Islet precursor cell (in vitro differentiated cells): ENCODE data around the gene GABRG3.
A peak's percentile ranks its signal among the peaks of the same experiment; 100 is the strongest.
"Not testable (repeated sequence)": the region's sequence is repeated elsewhere in the genome, so short reads cannot be mapped to it uniquely, and the experiment has no call there.

ENCODE experiments used
- DNase-seq: peaks from one replicate; pipeline ENCODE4 v3.0.0-alpha.2; 2018

Gene GABRG3

GRCh38 chr15:27191515-27191914 lies 220.5 kb downstream of the GABRG3 start:
- not testable (repeated sequence) for DNase-seq

DNA sequence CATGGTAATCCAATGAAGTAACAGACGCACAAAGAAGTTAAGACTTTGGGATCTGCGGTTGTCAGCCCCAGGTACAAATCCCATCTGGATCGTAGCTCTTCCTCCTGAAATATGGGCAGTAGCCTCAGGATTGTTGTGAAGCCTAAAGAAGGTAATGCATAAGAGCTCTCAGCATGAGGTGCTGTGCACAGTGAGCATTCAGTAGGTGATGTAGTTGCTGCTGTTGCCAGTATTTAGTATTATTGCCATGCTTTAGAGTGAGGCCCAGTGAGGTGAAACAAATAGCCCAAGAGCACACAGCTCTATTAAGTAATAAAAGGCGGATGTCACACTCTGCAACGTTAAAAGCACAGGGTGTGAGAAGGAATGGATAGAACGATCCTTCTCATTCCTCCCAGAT lies 225.7 kb downstream of the GABRG3 start:
- no peak for DNase-seq

GRCh38 chr15:27201425-27201824 lies 230.4 kb downstream of the GABRG3 start:
- DNase-seq = no peak

- no peak for DNase-seq
Observed at GRCh38 chr15:27210176-27210575, 239.2 kb downstream of the GABRG3 start.

- DNase-seq = no peak
Observed at GRCh38 chr15:27214032-27214431, 243.1 kb downstream of the GABRG3 start.

GRCh38 chr15:27214961-27215360 lies 244.0 kb downstream of the GABRG3 start:
- DNase-seq = no peak

DNA sequence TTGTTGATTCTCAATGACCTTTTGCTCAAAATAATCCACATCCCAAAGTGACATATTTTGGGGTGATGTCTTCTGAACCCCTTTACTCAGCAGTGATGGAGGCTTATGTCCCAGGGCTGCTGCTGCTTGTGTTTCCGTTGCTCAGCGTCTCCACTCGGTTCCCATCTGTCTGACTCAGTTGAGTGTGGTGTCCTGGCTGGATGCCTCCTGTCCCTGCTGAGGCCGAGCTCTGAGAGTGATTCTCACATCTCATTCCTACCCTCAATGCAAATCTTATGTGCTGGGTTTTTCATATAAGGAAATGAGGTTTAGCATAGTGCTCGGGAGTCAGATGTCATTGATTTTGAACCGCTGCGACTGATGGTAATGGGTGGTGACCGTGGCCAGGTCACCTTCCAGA lies 247.4 kb downstream of the GABRG3 start:
- DNase-seq = no peak

GRCh38 chr15:27219636-27220035 lies 248.7 kb downstream of the GABRG3 start:
- no peak for DNase-seq

DNA sequence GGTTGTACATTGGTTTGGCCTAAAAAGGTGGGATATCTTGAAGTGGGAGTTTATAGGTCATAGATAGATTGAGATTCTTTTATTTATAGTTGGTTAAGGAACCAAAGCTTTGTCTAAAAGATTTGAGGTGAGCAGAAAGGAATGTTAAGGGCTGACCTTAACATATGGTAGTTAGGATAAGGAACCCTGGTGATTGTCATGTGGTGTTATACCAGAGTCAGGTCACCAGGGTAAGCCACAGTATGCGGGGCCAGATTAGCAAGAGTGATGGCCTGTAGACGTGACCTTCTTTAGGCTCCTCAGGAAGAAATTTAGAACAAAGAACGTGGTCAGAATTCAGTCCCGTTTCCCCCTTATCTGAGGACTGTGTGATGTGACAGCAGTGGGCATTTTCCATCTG lies 249.2 kb downstream of the GABRG3 start:
- no peak for DNase-seq

DNA sequence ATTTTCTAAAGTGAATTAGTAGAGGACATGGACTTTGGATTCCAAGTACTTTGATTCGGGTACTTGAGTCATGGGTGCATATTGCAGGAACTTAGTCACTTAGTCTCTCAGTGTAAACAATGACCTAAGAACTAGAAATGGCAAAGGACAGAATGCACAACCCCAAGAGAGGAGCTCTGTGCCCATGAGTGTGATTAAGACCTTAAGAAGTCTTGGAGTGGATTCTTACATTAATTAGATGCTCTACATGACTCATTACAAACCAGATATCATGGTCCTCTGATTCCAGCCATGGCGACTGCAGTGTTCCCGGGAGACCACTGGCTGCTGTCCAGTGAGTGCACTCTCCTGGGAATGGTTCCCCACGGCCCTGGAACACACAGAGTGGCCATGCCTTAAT lies 251.5 kb downstream of the GABRG3 start:
- DNase-seq = no peak

GRCh38 chr15:27223179-27223578 lies 252.2 kb downstream of the GABRG3 start:
- no peak for DNase-seq

DNA sequence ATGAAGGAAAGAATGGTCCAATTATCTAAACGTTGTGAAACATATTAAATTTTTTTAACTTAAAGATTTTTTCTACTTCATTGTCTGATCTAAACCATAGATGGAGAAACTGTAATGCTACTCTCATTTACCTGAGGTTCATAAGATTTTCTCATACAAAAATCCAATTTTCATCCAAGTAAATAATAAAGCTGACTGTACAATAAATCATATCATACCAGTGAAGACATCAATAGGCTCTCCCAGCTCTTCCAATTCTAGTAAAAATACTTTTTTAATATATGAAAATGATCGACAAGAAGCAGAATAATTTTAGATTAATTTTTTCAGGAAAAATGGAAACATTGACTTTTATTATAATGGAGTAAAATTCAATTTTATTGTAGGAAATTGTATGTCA lies 260.8 kb downstream of the GABRG3 start:
- DNase-seq = no peak

DNA sequence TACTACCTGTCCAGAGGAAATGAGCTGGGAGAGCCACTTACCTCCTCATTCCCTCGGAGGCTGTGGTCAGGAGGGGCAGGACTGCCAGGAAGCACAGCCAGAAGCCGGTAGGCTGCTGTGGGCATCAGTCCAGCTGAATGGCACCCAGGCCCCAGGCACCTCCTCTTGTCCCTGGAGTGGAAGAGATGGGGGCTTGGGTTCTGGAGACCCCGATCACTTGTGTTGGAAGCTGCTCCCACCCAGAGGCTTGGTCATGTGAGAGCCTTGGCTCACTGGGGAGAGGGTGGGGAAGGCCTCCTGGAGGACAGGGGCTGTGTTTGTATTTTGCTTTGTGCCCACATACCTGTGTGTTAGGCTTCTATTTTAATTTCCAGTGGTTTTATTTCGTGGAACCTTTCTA lies 261.9 kb downstream of the GABRG3 start:
- no peak for DNase-seq

DNA sequence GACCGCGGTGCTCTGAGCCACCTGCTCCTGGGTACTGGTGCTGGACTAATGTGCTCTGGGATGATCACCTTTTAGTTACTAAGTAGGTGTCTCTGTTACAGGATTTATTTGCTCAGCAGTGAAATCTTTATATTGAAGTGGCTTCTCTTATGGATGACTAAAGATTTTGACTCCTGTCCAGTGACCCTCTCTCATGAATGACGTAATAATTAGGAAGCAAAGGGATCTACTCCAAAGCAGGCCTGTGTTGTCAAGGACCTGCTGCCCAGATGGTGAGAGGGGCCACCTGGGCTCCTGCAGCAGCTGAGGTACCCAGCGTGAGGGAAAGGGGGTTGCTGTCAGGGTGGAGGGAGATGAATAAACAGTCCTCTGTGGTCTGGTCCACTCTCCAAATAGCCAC lies 263.6 kb downstream of the GABRG3 start:
- DNase-seq = no peak

- no peak for DNase-seq
Observed at GRCh38 chr15:27235161-27235560, 264.2 kb downstream of the GABRG3 start.

GRCh38 chr15:27235681-27236080 lies 264.7 kb downstream of the GABRG3 start:
- DNase-seq = no peak

- DNase-seq = no peak
Observed at GRCh38 chr15:27237319-27237939, 266.4 kb downstream of the GABRG3 start.

GRCh38 chr15:27238209-27238608 lies 267.2 kb downstream of the GABRG3 start:
- peak; percentile 72 for DNase-seq

GRCh38 chr15:27238707-27239423 lies 267.9 kb downstream of the GABRG3 start:
- no peak for DNase-seq

GRCh38 chr15:27241943-27242342 lies 271.0 kb downstream of the GABRG3 start:
- DNase-seq = peak; percentile 75

DNA sequence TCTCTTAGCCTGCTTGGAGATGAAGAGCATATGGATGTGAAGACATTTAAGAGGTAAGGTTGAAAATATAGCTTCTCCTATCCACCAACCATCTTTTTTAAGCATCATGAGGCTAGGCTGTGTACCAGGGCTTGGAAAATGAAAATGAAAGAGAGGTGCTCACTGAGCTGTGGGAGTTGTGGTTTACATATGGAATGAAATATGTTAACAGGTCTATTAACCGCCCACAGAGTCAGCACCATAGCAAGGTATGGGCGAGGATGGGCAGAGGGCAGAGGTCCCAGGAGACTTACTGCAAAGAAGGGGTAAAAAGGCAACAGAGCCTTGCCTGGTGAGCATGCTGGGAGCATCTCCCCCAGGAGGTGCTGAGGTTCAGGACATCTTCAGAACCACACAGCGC lies 273.1 kb downstream of the GABRG3 start:
- DNase-seq = no peak

GRCh38 chr15:27248251-27248650 lies 277.3 kb downstream of the GABRG3 start:
- DNase-seq = no peak

- no peak for DNase-seq
Observed at GRCh38 chr15:27249046-27249759, 278.2 kb downstream of the GABRG3 start.

- no peak for DNase-seq
Observed at GRCh38 chr15:27249760-27250109, 278.8 kb downstream of the GABRG3 start.
